Astrocyte of the cerebellum (primary cell): ENCODE measurements around the gene CDH24.

ENCODE experiments used
- DNase-seq: peaks from one replicate; pipeline ENCODE4 v3.0.0-alpha.2; 2011; ENCODE audit warnings: low read depth
- H3K4me3 ChIP-seq: 2 replicates; pipeline ENCODE4 v1.5.1; 2011; ENCODE audit warnings: mild to moderate bottlenecking, low read depth, low read length, moderate library complexity
- in situ Hi-C: cut with HindIII; loops from 2 replicates; pipeline ENCODE4 v1.10.0; 2017; ENCODE audit warnings: low sequenced_read_pairs
- TF ChIP-seq, protein P1 (sequence below): IDR thresholded peaks from 2 replicates; pipeline ENCODE4 v1.5.1; 2012; ENCODE audit warnings: low read length, low read depth, moderate library complexity, mild to moderate bottlenecking; ENCODE audit errors: missing control alignments

Gene CDH24

DNA sequence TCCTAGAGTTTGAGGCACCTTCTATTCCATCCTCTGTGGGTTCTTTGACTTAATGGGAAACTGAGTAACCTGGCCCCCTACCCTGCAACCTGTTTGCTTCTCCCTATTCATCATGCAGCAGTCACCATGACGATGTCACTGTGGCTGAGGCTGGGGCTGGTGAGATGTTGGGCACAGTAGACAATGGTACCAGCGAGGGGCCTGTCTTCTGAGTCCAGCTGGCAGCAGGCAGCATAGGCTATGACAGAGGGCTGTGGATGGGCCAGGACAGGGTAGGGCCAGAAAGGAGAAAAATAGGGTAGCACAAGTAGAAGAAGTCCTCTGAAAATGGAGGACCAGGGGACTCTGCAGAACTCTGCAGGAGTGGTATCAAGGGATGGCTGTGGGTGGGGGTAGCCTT lies 45.5 kb upstream of the CDH24 start:
- H3K4me3 ChIP-seq, result no peak overlapping the region
- TF ChIP-seq, protein P1, sequence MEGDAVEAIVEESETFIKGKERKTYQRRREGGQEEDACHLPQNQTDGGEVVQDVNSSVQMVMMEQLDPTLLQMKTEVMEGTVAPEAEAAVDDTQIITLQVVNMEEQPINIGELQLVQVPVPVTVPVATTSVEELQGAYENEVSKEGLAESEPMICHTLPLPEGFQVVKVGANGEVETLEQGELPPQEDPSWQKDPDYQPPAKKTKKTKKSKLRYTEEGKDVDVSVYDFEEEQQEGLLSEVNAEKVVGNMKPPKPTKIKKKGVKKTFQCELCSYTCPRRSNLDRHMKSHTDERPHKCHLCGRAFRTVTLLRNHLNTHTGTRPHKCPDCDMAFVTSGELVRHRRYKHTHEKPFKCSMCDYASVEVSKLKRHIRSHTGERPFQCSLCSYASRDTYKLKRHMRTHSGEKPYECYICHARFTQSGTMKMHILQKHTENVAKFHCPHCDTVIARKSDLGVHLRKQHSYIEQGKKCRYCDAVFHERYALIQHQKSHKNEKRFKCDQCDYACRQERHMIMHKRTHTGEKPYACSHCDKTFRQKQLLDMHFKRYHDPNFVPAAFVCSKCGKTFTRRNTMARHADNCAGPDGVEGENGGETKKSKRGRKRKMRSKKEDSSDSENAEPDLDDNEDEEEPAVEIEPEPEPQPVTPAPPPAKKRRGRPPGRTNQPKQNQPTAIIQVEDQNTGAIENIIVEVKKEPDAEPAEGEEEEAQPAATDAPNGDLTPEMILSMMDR, result no peak
- no peak for DNase-seq
- in situ Hi-C loops, result no loop called here

DNA sequence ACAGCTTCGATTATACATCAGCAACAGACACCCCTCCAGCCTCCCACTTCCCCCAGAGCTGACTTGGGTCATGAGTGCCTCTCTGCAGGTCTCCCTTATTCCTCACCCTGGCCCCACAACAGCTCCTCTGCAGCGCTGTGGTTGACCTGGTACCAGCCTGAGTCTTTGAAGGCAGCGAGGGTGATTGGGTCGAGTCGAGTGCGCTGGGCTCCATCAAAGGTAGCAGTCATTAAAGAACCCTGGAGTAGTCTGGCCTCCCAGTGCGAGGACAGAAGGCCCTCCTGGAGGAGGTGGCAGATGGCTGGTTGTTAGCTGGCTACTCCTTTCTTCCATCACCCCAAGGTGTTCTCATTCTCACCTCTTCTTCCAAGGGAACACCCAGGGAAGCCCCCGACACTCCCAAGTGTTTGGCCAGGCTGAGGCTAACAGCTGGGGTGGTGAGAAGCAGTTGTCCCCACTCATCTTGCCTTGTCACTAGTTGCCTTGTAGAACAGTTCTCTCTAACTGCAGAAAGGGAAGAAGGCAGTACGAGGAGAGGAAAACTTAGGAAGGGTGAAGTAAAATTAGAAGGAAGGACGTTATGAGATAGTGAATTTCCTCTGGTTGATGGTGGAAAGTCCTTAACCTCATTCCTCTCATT lies 44.8 kb upstream of the CDH24 start:
- no peak for DNase-seq
- no peak overlapping the region for H3K4me3 ChIP-seq
- TF ChIP-seq, protein P1, result no peak
- in situ Hi-C loops, result no loop called here

DNA sequence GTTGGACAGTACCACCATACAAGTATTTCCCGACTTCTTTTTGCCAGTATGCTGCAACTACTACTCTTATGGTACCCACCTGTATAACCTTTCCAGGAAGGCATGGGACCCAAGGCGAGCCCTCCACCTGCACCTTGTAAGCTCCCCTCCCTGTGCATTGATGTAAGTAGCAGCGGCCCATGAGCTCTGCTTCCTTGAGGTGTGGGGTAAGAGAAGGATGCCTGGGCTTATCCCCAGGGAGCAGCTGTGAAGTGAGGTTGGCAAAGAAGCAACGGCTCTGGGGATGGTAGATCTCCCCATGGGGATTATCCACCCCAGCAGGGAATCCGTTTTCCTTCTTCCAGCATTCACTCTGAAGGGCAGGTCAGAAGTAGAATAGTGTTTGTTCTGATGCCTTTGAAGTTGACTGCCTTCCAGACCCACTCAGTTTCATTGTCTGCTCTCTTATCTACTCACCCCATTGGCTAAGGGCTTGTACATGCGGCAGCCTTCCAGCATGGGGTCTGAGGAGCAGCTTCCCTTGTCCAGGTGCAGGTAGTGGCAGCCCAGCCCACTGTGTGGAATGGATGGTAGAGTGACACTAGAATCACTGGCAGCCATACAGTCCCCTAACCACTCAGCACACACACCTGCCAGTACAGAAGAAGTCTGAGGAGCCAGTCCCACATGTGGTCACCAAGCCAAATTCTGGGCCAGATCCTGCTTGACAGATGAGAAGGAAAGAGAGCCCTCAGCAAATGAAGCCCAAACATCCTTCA lies 44.1 kb upstream of the CDH24 start:
- no peak for DNase-seq
- in situ Hi-C loops, result no loop called here
- TF ChIP-seq, protein P1, result no peak
- no peak overlapping the region for H3K4me3 ChIP-seq

DNA sequence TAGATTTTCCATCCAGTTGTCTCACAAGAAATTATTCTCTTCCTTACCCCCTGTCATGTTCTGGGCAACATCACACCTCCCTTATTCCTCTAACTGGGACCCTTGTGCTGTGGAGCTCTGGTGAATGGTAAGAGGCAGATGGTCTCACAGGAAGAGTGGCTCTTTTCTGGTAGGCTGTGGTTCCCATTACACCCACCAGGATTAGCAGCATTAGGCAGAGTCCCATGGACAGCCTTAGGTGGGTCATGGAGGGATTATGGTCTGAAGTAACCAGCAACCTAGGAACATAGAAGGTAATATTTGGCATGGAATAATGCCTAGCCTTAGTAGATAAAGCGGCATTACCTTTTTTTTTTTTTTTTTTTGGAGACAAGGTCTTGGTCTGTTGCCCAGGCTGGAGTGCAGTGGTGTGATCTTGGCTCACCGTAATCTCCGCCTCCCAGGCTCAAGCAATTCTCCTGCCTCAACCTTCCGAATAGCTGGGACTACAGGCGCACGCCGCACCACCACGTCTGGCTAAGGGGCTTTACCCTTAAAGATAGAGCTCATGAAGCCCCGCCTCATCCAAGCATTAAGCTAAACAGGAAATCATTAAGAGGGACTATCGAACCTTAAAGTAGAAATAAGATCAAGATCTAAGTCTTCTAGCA lies 42.0 kb upstream of the CDH24 start:
- H3K4me3 ChIP-seq, result no peak overlapping the region
- in situ Hi-C loops, result loop anchor here (10.0 kb wide), 1 partner anchor 95 kb away; no protein-coding TSS in a partner anchor
- no peak for DNase-seq
- TF ChIP-seq, protein P1, result no peak

DNA sequence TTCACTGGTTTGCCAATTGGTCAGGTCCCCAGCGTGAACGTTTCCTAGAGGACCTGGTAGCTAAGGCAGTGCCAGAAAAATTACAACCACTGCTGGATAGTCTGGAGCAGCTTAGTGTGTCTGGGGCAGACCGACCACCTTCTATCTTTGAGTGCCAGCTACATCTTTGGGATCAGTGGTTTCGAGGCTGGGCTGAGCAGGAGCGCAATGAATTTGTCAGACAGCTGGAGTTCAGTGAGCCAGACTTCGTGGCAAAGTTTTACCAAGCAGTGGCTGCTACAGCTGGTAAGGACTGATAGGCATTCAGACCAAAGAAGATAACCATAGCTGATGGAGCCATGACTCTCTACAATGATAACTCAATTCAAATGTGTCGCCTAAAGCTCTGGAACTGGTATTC lies 40.5 kb upstream of the CDH24 start:
- no peak for DNase-seq
- in situ Hi-C loops, result loop anchor here (10.0 kb wide), 1 partner anchor 93 kb away; no protein-coding TSS in a partner anchor
- TF ChIP-seq, protein P1, result no peak
- H3K4me3 ChIP-seq, result no peak overlapping the region

DNA sequence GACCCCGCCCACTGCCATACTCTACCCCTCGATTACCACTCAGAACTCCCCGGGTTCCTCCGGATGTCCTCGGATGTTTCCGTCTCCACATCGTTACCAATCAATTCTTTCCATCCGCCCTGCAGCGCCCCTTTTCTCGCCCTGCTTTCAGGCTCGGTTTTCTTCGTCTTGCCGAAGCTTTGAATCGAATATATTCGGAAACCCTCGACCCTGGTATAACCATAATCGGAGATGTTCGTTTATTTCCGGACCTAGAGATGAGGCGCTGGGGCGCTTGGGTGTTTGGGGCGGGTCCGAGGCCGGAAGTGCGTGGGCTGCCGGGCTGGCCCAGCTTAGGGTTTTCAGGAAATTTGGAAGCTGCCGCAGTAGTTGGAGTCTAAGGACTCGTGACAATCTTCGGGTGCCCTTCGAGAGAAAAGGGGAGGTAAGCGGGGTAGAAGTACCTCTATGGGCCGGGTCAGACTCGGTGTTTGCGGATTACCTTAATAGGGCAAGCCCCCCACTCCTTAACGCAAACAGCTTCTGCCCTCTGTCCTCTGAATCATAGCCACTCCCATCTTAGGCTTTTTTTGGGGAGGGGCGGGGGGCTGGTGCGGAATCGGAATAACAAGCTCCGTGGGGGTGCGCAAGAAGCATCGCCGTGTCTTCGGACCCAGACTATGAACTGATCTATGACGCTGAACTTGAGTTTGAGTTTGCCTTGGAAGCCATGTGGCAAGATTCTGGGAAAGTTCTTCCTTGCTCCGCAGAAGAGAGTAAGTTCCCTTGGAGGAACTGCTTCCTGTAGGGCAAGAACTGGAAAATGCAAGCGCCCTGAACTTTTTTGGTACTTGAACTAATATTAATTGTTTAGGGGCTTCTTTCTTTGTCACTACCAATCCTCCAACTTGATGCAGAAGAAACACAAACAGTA lies 38.1 kb upstream of the CDH24 start, which contains the start of gene C14orf119:
Gene C14orf119 (plus strand): TSS at position 310 of the 913 bp plus-strand sequence. CDS start 2,154 bp downstream, outside the sequence.
- peak within 1 kb of the TSS; percentile 92 for H3K4me3 ChIP-seq
- TF ChIP-seq, protein P1, result no peak
- DNase-seq, result peak; percentile 99
- in situ Hi-C loops, result loop anchor here (10.0 kb wide), 1 partner anchor 91 kb away; no protein-coding TSS in a partner anchor
